ENCODE measurements around the gene UTP11. TPM values are rescaled to one million over a fixed set of nuclear protein-coding genes. Genes with fewer than 3 reads are reported as not detected.

The UTP11 gene
- polyA plus RNA-seq, 4 donors, result 17.0 to 31.7 (median 26.5) TPM

DNA sequence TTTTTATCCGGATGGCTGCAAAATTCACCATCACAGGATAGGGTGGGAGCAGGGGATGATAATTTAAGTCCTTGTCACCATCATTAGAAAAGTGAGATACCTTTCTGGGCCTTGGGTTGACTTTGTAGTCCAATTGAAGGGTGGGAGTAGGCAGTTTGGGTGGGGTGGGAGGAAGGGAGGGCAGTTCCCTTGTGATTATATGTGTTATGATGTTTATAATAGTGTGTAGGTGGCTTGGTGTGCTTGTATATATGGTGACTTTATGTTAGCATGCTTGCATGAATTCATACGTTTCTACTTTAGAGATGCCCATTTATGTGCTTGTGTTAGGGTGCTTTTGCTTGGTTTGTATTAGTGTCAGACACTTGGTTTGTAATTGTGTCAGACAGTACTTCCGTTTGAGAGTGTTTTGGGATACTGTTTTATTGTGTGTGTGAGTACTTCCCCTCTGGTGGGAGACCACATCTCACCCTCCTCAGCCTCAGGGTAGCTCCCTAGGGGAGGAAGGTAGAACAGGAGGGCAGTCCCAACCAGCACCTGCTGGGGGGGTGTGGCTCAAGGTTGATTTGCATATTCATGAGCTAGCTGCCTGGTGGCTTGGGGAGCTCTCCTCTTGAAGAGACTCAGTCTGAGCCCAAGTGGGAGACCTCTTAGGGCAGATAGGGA lies 40.3 kb downstream of the UTP11 start:
- no peaks in the 10 kb centered on the region for H3K4me1 ChIP-seq (ENCODE audit: control insufficient read depth in 3 of 3, insufficient read depth in 2 of 3, low read depth in 1 of 3, low read length in 2 of 3)
- peaks cover 0 to 55% (median 0%) of the 10 kb centered on the region in 3 donors for H3K27me3 ChIP-seq (ENCODE audit: control insufficient read depth in 3 of 3, insufficient read depth in 3 of 3, low read length in 3 of 3)
- no peak for FAIRE-seq
- no peak overlapping the region for H3K4me3 ChIP-seq (ENCODE audit: low read depth in 1 of 3, low read length in 3 of 3)
- H3K9me3 ChIP-seq (ENCODE audit: control insufficient read depth in 2 of 2, insufficient read depth in 1 of 2, low read depth in 1 of 2, low read length in 1 of 2), result no peaks in the 10 kb centered on the region
- no peak for DNase-seq
- 37 to 43% (median 39%) methylated on average over 3 of the region's 3 CpGs for WGBS, 3 donors
- no peak overlapping the region for H3K27ac ChIP-seq (ENCODE audit: low read depth in 1 of 3, low read length in 2 of 3)
- H3K36me3 ChIP-seq (ENCODE audit: control insufficient read depth in 3 of 3, insufficient read depth in 2 of 3, low read depth in 1 of 3, low read length in 3 of 3), result no peaks in the 10 kb centered on the region

DNA sequence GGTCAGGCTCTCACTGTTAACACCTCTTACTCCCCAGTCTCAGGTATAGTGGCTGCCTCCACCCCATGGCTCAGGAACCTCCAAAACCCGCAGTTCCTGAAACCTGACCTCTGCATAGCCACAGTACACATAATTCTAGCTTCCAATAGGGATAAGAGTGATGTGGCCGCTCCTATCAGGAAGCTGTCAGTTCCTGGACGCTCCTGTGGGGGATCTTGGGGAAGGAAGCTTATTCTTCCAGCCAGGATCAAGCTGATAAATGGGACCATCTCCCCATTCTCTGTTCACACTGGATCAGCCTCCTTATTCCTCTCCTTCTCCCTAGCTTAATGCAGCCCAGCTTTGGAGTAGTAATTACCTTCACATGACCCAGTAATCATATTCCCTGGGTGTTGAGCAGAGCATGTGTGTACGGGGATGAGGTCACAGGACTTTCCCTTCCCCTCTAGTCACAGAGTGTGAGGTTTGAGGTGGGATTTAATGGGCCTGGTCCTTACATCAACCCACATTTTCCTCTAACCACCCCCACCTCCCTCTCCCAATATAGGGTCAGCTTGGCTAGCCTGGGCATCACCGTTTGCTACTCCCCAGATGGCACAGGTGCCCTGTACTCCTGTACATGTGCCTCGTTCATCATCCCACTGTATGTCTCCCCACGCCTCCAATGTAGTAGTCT lies 41.0 kb downstream of the UTP11 start:
- Histone ChIP-seq H3K27me3 (ENCODE audit: control insufficient read depth in 3 of 3, insufficient read depth in 3 of 3, low read length in 3 of 3) (peaks cover 0 to 48% (median 0%) of the 10 kb centered on the region in 3 donors), H3K4me1 (ENCODE audit: control insufficient read depth in 3 of 3, insufficient read depth in 2 of 3, low read depth in 1 of 3, low read length in 2 of 3) (no peaks in the 10 kb centered on the region), H3K4me3 (ENCODE audit: low read depth in 1 of 3, low read length in 3 of 3) (no peak overlapping the region), H3K9me3 (ENCODE audit: control insufficient read depth in 2 of 2, insufficient read depth in 1 of 2, low read depth in 1 of 2, low read length in 1 of 2) (no peaks in the 10 kb centered on the region), H3K36me3 (ENCODE audit: control insufficient read depth in 3 of 3, insufficient read depth in 2 of 3, low read depth in 1 of 3, low read length in 3 of 3) (no peaks in the 10 kb centered on the region), H3K27ac (ENCODE audit: low read depth in 1 of 3, low read length in 2 of 3) (no peak overlapping the region)
- no peak for FAIRE-seq
- DNase-seq, result no peak
- 54 to 58% (median 57%) methylated on average over 7 of the region's 7 CpGs for WGBS, 3 donors

DNA sequence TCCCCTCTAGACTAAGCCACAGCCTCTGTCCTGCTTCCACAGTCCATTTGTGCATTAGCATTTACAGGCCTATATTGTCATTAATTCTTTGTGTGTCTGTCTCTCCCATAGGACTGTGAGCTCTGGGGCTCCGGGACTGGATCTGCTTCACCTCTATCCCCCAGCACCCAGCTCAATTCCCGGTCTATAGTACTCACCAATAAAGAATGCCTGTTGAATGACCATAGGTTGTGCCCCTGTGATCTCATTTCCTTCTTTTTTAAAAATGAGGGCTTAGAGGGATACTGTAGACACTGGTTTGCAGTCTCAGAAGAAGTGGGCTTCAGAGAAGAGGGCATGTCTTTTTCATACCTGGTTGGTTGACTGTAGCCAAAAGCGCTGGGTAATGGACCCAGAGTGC lies 42.9 kb downstream of the UTP11 start:
- DNase-seq (no peak), FAIRE-seq (no peak)
- Histone ChIP-seq H3K27ac (ENCODE audit: low read depth in 1 of 3, low read length in 2 of 3) (no peak overlapping the region), H3K36me3 (ENCODE audit: control insufficient read depth in 3 of 3, insufficient read depth in 2 of 3, low read depth in 1 of 3, low read length in 3 of 3) (no peaks in the 10 kb centered on the region), H3K27me3 (ENCODE audit: control insufficient read depth in 3 of 3, insufficient read depth in 3 of 3, low read length in 3 of 3) (peaks cover 0 to 35% (median 0%) of the 10 kb centered on the region in 3 donors), H3K9me3 (ENCODE audit: control insufficient read depth in 2 of 2, insufficient read depth in 1 of 2, low read depth in 1 of 2, low read length in 1 of 2) (no peaks in the 10 kb centered on the region), H3K4me1 (ENCODE audit: control insufficient read depth in 3 of 3, insufficient read depth in 2 of 3, low read depth in 1 of 3, low read length in 2 of 3) (no peaks in the 10 kb centered on the region), H3K4me3 (ENCODE audit: low read depth in 1 of 3, low read length in 3 of 3) (no peak overlapping the region)
- WGBS, 3 donors, result 84 to 95% (median 85%) methylated on average over 3 of the region's 3 CpGs

DNA sequence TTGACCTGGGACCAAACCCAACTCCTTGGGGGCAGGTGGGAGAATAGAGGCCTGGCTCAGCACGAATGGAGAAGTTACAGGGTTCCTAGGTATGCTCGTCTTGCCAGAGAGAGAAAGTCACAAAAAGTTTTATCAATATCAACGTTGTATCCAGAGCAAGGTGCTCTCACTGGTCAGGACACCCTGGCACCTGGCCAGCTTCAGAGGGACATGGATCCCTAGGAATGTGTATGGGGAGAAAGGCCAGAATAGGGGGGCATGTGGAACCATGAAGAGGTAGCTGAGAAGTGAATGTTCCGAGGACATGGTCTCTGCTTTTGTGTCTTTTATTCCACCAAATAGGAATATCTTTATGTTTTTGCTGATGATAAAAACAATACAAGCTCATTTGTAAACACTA lies 43.4 kb downstream of the UTP11 start:
- H3K36me3 ChIP-seq (ENCODE audit: control insufficient read depth in 3 of 3, insufficient read depth in 2 of 3, low read depth in 1 of 3, low read length in 3 of 3), result no peaks in the 10 kb centered on the region
- H3K9me3 ChIP-seq (ENCODE audit: control insufficient read depth in 2 of 2, insufficient read depth in 1 of 2, low read depth in 1 of 2, low read length in 1 of 2), result no peaks in the 10 kb centered on the region
- no peak for DNase-seq
- no peak overlapping the region for H3K4me3 ChIP-seq (ENCODE audit: low read depth in 1 of 3, low read length in 3 of 3)
- FAIRE-seq, result no peak
- WGBS, 3 donors, result 37 to 76% (median 54%) methylated on average over 4 of the region's 4 CpGs
- no peak overlapping the region for H3K27ac ChIP-seq (ENCODE audit: low read depth in 1 of 3, low read length in 2 of 3)
- H3K27me3 ChIP-seq (ENCODE audit: control insufficient read depth in 3 of 3, insufficient read depth in 3 of 3, low read length in 3 of 3), result peaks cover 0 to 30% (median 0%) of the 10 kb centered on the region in 3 donors
- H3K4me1 ChIP-seq (ENCODE audit: control insufficient read depth in 3 of 3, insufficient read depth in 2 of 3, low read depth in 1 of 3, low read length in 2 of 3), result no peaks in the 10 kb centered on the region

DNA sequence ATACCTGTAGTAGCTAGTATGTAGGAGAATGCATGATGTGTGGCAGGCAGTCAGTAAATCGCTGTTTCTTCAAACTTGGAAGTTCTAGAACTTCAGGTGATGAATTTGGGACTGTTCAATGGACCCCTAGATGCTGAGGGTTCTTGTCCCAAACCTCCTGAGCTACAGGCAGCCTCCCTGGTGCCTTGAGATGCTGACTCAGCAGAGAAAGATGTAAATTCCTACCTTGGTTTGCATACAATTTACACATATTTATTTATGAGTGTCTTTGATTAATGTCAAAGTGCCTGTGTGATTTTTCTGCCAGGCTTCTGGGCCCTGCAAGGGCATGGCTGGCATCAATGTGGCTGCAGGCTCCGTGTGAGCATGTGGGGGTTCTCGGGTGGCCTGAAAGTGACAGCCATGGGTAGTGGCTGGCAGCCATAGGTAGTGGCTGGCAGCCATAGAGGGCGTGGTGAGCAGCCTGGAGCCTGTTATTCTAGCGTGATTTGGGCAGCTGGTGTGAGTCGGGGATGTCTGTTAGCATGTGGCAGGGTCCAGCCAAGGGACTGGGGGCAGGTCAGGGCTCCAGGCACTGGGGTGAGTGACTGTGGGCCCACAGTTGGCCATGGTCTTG lies 47.2 kb downstream of the UTP11 start:
- Histone ChIP-seq H3K27ac (ENCODE audit: low read depth in 1 of 3, low read length in 2 of 3) (no peak overlapping the region), H3K36me3 (ENCODE audit: control insufficient read depth in 3 of 3, insufficient read depth in 2 of 3, low read depth in 1 of 3, low read length in 3 of 3) (no peaks in the 10 kb centered on the region), H3K27me3 (ENCODE audit: control insufficient read depth in 3 of 3, insufficient read depth in 3 of 3, low read length in 3 of 3) (peaks cover 0 to 2% (median 0%) of the 10 kb centered on the region in 3 donors), H3K4me1 (ENCODE audit: control insufficient read depth in 3 of 3, insufficient read depth in 2 of 3, low read depth in 1 of 3, low read length in 2 of 3) (no peaks in the 10 kb centered on the region), H3K4me3 (ENCODE audit: low read depth in 1 of 3, low read length in 3 of 3) (no peak overlapping the region), H3K9me3 (ENCODE audit: control insufficient read depth in 2 of 2, insufficient read depth in 1 of 2, low read depth in 1 of 2, low read length in 1 of 2) (no peaks in the 10 kb centered on the region)
- DNase-seq (no peak), FAIRE-seq (no peak)
- 49 to 76% (median 51%) methylated on average over 6 of the region's 6 CpGs for WGBS, 3 donors

DNA sequence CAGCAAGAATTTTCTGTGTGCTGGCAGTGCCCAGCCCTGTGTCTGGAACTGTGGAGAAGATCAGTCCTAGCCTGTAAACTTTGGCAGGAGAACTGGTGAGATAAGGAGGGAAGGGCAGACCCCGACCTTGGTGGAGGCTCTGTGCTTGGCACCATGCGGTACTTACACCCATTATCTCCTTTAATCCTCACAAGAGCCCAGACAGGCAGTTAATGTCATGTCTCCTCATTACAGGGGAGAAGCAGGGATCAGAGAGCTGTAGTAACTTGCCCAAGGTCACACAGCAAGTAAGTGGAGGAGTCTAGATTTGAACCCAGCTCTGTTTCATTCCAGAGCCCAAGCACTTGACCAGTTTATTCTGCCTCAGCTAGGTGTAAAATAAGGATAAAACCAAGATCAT lies 48.0 kb downstream of the UTP11 start:
- WGBS, 3 donors, result 8 to 57% (median 24%) methylated on average over 2 of the region's 2 CpGs

DNA sequence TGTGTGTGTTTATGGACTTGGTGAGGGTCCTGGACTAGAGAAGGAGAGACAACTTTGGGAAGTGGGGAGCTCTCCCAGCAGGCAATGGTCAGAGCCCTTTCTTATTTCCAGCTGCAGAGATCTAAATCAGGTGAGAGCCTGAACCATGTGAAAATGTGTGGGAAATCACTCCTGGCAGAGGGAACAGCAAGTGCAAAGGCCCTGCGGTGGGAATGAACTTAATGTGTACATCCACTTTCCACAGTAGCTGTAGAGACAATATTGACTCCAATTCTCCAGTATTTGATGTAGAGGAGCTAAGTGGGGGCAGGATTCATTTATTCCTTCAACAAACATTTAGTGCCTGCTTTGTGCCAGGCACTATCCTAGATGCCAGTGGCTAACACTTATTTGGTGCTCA lies 48.8 kb downstream of the UTP11 start:
- no peak overlapping the region for H3K4me3 ChIP-seq (ENCODE audit: low read depth in 1 of 3, low read length in 3 of 3)
- DNase-seq (no peak), FAIRE-seq (no peak)
- no peak overlapping the region for H3K27ac ChIP-seq (ENCODE audit: low read depth in 1 of 3, low read length in 2 of 3)
- H3K4me1 ChIP-seq (ENCODE audit: control insufficient read depth in 3 of 3, insufficient read depth in 2 of 3, low read depth in 1 of 3, low read length in 2 of 3), result no peaks in the 10 kb centered on the region
- no peaks in the 10 kb centered on the region for H3K9me3 ChIP-seq (ENCODE audit: control insufficient read depth in 2 of 2, insufficient read depth in 1 of 2, low read depth in 1 of 2, low read length in 1 of 2)
- 95 to 100% (median 98%) methylated on average over 1 of the region's 1 CpG for WGBS, 3 donors
- H3K36me3 ChIP-seq (ENCODE audit: control insufficient read depth in 3 of 3, insufficient read depth in 2 of 3, low read depth in 1 of 3, low read length in 3 of 3), result no peaks in the 10 kb centered on the region
- peaks cover 0 to 2% (median 0%) of the 10 kb centered on the region in 3 donors for H3K27me3 ChIP-seq (ENCODE audit: control insufficient read depth in 3 of 3, insufficient read depth in 3 of 3, low read length in 3 of 3)

More for the DNA sequence above, 48.0 kb downstream of the UTP11 start:
- FAIRE-seq (no peak), DNase-seq (no peak)
- H3K9me3 ChIP-seq (ENCODE audit: control insufficient read depth in 2 of 2, insufficient read depth in 1 of 2, low read depth in 1 of 2, low read length in 1 of 2), result no peaks in the 10 kb centered on the region
- H3K27me3 ChIP-seq (ENCODE audit: control insufficient read depth in 3 of 3, insufficient read depth in 3 of 3, low read length in 3 of 3), result peaks cover 0 to 2% (median 0%) of the 10 kb centered on the region in 3 donors
- no peak overlapping the region for H3K4me3 ChIP-seq (ENCODE audit: low read depth in 1 of 3, low read length in 3 of 3)
- no peak overlapping the region for H3K27ac ChIP-seq (ENCODE audit: low read depth in 1 of 3, low read length in 2 of 3)
- H3K36me3 ChIP-seq (ENCODE audit: control insufficient read depth in 3 of 3, insufficient read depth in 2 of 3, low read depth in 1 of 3, low read length in 3 of 3), result no peaks in the 10 kb centered on the region
- no peaks in the 10 kb centered on the region for H3K4me1 ChIP-seq (ENCODE audit: control insufficient read depth in 3 of 3, insufficient read depth in 2 of 3, low read depth in 1 of 3, low read length in 2 of 3)

DNA sequence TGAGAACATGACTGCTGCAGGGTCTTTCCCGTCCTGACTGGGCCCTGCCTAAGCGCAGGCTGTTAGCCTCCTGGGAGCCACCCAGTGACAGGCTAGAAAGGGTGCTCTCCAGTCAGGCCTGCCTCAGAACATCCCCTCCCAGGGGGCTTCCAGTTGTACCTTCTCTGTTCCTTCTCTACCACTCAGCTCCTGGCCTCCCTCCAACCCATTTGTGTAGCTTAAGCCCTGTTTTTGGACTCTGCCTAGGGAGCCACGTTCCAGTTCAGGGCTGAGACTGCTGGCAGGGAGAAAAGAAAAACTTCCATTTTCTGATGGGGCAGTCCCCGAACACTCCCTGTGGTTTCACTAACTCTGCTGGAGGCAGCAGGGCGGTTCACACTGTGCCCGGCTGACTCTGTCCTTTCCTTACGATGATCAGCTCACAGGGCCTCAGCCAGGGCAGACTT lies 49.4 kb downstream of the UTP11 start:
- Histone ChIP-seq H3K4me1 (ENCODE audit: control insufficient read depth in 3 of 3, insufficient read depth in 2 of 3, low read depth in 1 of 3, low read length in 2 of 3) (no peaks in the 10 kb centered on the region), H3K9me3 (ENCODE audit: control insufficient read depth in 2 of 2, insufficient read depth in 1 of 2, low read depth in 1 of 2, low read length in 1 of 2) (no peaks in the 10 kb centered on the region), H3K4me3 (ENCODE audit: low read depth in 1 of 3, low read length in 3 of 3) (no peak overlapping the region), H3K27me3 (ENCODE audit: control insufficient read depth in 3 of 3, insufficient read depth in 3 of 3, low read length in 3 of 3) (peaks cover 0 to 2% (median 0%) of the 10 kb centered on the region in 3 donors), H3K36me3 (ENCODE audit: control insufficient read depth in 3 of 3, insufficient read depth in 2 of 3, low read depth in 1 of 3, low read length in 3 of 3) (no peaks in the 10 kb centered on the region), H3K27ac (ENCODE audit: low read depth in 1 of 3, low read length in 2 of 3) (no peak overlapping the region)
- 64 to 74% (median 67%) methylated on average over 7 of the region's 7 CpGs for WGBS, 3 donors
- DNase-seq (no peak), FAIRE-seq (no peak)
